OCI-LY7 (cell line): ENCODE results near the gene DNHD1. TPM values are rescaled to one million over a fixed set of nuclear protein-coding genes. Genes with fewer than 3 reads are reported as not detected.

Experiments used
- BruUV-seq: library from RNA; stranded (reverse); fragments of 400-500 nt; replicated peaks from 2 replicates; lab custom pipeline; 2021; lab: Mats Ljungman, UMichigan
- CTCF ChIA-PET: fragments of 300-600 bp; sonication (Branson Sonifier 250); formaldehyde crosslinking; loops from one replicate; lab custom pipeline; 2022; ENCODE audit warnings: antibody characterized with exemption; ENCODE audit not compliant: unreplicated experiment; lab: Charles Lee
- POLR2A ChIA-PET: fragments of 300-600 bp; sonication (Branson Sonifier 250); formaldehyde crosslinking; loops from one replicate; lab custom pipeline; 2022; ENCODE audit warnings: antibody characterized with exemption; lab: Charles Lee
- DNase-seq: peaks from one replicate; pipeline ENCODE4 v3.0.0-alpha.2; 2015; ENCODE audit warnings: low spot score
- H2AFZ ChIP-seq: fragments of 200-600 bp; sonication (generic), shearing (Covaris generic); 2 replicates; pipeline ENCODE4 v1.6.1; 2014; ENCODE audit warnings: mild to moderate bottlenecking, antibody characterized with exemption, low read length, moderate library complexity
- H3K27ac ChIP-seq: fragments of 200-600 bp; sonication (generic); 2 replicates; pipeline ENCODE4 v1.5.1; 2014; ENCODE audit warnings: mixed run types, low read depth, mild to moderate bottlenecking, moderate library complexity, low read length, inconsistent platforms; ENCODE audit not compliant: poor library complexity, severe bottlenecking
- H3K36me3 ChIP-seq: fragments of 200-600 bp; sonication (generic); 2 replicates; pipeline ENCODE4 v1.6.1; 2014; ENCODE audit warnings: mild to moderate bottlenecking, antibody characterized with exemption, low read length, moderate library complexity, mixed read lengths; ENCODE audit not compliant: insufficient read depth
- H3K4me1 ChIP-seq: fragments of 200-600 bp; sonication (generic); 2 replicates; pipeline ENCODE4 v1.5.1; 2014; ENCODE audit warnings: mild to moderate bottlenecking, low read length; ENCODE audit not compliant: insufficient read depth, poor library complexity, severe bottlenecking
- H3K4me2 ChIP-seq: fragments of 200-600 bp; sonication (generic); 2 replicates; pipeline ENCODE4 v1.6.1; 2014; ENCODE audit warnings: mild to moderate bottlenecking, low read length
- H3K4me3 ChIP-seq: fragments of 200-600 bp; sonication (generic); 2 replicates; pipeline ENCODE4 v1.5.1; 2014; ENCODE audit warnings: mild to moderate bottlenecking, low read depth, low read length; ENCODE audit not compliant: poor library complexity, severe bottlenecking
- H3K79me2 ChIP-seq: fragments of 200-600 bp; sonication (generic); 2 replicates; pipeline ENCODE4 v1.6.1; 2016; ENCODE audit warnings: low read depth, mild to moderate bottlenecking, low read length, moderate library complexity, mixed read lengths; ENCODE audit not compliant: insufficient read depth
- H3K9me2 ChIP-seq: fragments of 200-600 bp; sonication (generic); 2 replicates; pipeline ENCODE4 v1.6.1; 2016; ENCODE audit warnings: mild to moderate bottlenecking, low read length, mixed read lengths; ENCODE audit not compliant: insufficient read depth
- H3K9me3 ChIP-seq: fragments of 200-600 bp; sonication (generic); 2 replicates; pipeline ENCODE4 v1.6.1; 2014; ENCODE audit warnings: mild to moderate bottlenecking, mixed run types, low read length, mixed read lengths
- H4K20me1 ChIP-seq: fragments of 200-600 bp; sonication (generic); 2 replicates; pipeline ENCODE4 v1.6.1; 2014; ENCODE audit warnings: mild to moderate bottlenecking, antibody characterized with exemption, low read length, moderate library complexity, mixed read lengths; ENCODE audit not compliant: insufficient read depth
- CTCF ChIP-seq: fragments of 200-600 bp; sonication (generic); conservative IDR thresholded peaks from 2 replicates; pipeline ENCODE4 v1.5.1; 2014; ENCODE audit warnings: mild to moderate bottlenecking, antibody characterized with exemption, low read length, moderate library complexity, mixed read lengths
- EZH2phosphoT487 ChIP-seq: fragments of 200-600 bp; sonication (generic); IDR thresholded peaks from 2 replicates; pipeline ENCODE4 v1.6.1; 2018; ENCODE audit warnings: low read depth, borderline replicate concordance, mild to moderate bottlenecking, mixed run types, antibody characterized with exemption, low read length, moderate library complexity, mixed read lengths
- intact Hi-C: fragments of 100-400 bp; cut with micrococcal nuclease; formaldehyde crosslinking; loops from one replicate; pipeline ENCODE4 v1.10.0; 2022; ENCODE audit not compliant: unreplicated experiment
- total RNA-seq, 2 experiments: library from RNA; depleted of rRNA in 1 of 2; stranded (reverse); fragments of >200 nt in 1 of 2; shearing (Covaris generic) in 1 of 2; gene quantifications; 2 replicates each; pipeline ENCODE4 v1.2.3, GENCODE V29; 2014 to 2022

Gene DNHD1
- total RNA-seq, 2 experiments from 2014 or later: 24.3 to 52.7 TPM

GRCh38 chr11:6568191-6568918, 71.3 kb downstream of the DNHD1 start:
- POLR2A ChIA-PET: interaction anchor here (0.9 to 1.2 kb wide), 3 partner anchors 10 to 265 kb away, joined by 3 to 4 read pairs (median 3); no protein-coding TSS in a partner anchor
- H3K9me3 ChIP-seq: no peaks in the 10 kb centered on the region
- no TSS peak for BruUV-seq
- intact Hi-C loops: no loop called here
- H3K4me1 ChIP-seq: no peaks in the 10 kb centered on the region
- no peak overlapping the region for H3K4me3 ChIP-seq
- H3K4me2 ChIP-seq: no peak overlapping the region
- TF ChIP-seq CTCF: peak; percentile 43; the same call in 1 of the 2 replicates
- TF ChIP-seq EZH2phosphoT487: no peak
- H3K79me2 ChIP-seq: no peaks in the 10 kb centered on the region
- no peaks in the 10 kb centered on the region for H3K9me2 ChIP-seq
- H4K20me1 ChIP-seq: no peaks in the 10 kb centered on the region
- no peak for DNase-seq
- H3K27ac ChIP-seq: no peak overlapping the region
- CTCF ChIA-PET: no interaction called here
- no peak overlapping the region for H2AFZ ChIP-seq
- H3K36me3 ChIP-seq: no peaks in the 10 kb centered on the region

- intact Hi-C loops: no loop called here
- H3K4me3 ChIP-seq: no peak overlapping the region
- H3K27ac ChIP-seq: no peak overlapping the region
- ChIA-PET CTCF (no interaction called here), POLR2A (interaction anchor here (0.7 to 0.8 kb wide), 2 partner anchors 9 to 102 kb away, joined by 3 to 9 read pairs; no protein-coding TSS in a partner anchor)
- TF ChIP-seq CTCF (no peak), EZH2phosphoT487 (no peak)
- H3K4me2 ChIP-seq: no peak overlapping the region
- no peaks in the 10 kb centered on the region for H3K36me3 ChIP-seq
- BruUV-seq: no TSS peak
- H3K9me2 ChIP-seq: no peaks in the 10 kb centered on the region
- no peaks in the 10 kb centered on the region for H3K79me2 ChIP-seq
- H2AFZ ChIP-seq: no peak overlapping the region
- no peaks in the 10 kb centered on the region for H3K9me3 ChIP-seq
- H4K20me1 ChIP-seq: no peaks in the 10 kb centered on the region
- DNase-seq: no peak
- no peaks in the 10 kb centered on the region for H3K4me1 ChIP-seq
Measured at GRCh38 chr11:6569706-6570105, 72.6 kb downstream of the DNHD1 start.
